Left renal cortex interstitium (tissue), 4 donors: ENCODE measurements around the gene FUT4. TPM values are rescaled to one million over a fixed set of nuclear protein-coding genes. Genes with fewer than 3 reads are reported as not detected.
"Not testable (repeated sequence)": the region's sequence is repeated elsewhere in the genome, so short reads cannot be mapped to it uniquely, and the experiment has no call there.

Source experiments
- DNase-seq, 4 donors: peaks; one replicate each; pipeline ENCODE4 v3.0.0-alpha.2; 2013; ENCODE audit warnings: low read depth in 4 of 4, low spot score in 2 of 4, missing footprints in 1 of 4
- polyA plus RNA-seq, 4 donors: library from polyadenylated mRNA; unstranded; fragments of 120-200 nt; gene quantifications; one replicate each; pipeline ENCODE4 v1.2.1, GENCODE V29; 2013; ENCODE audit not compliant: insufficient read length in 4 of 4

Gene FUT4, protein sequence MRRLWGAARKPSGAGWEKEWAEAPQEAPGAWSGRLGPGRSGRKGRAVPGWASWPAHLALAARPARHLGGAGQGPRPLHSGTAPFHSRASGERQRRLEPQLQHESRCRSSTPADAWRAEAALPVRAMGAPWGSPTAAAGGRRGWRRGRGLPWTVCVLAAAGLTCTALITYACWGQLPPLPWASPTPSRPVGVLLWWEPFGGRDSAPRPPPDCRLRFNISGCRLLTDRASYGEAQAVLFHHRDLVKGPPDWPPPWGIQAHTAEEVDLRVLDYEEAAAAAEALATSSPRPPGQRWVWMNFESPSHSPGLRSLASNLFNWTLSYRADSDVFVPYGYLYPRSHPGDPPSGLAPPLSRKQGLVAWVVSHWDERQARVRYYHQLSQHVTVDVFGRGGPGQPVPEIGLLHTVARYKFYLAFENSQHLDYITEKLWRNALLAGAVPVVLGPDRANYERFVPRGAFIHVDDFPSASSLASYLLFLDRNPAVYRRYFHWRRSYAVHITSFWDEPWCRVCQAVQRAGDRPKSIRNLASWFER
- 1 to 10 TPM; 5.5 to 6.0 (median 5.8) TPM for polyA plus RNA-seq

DNA sequence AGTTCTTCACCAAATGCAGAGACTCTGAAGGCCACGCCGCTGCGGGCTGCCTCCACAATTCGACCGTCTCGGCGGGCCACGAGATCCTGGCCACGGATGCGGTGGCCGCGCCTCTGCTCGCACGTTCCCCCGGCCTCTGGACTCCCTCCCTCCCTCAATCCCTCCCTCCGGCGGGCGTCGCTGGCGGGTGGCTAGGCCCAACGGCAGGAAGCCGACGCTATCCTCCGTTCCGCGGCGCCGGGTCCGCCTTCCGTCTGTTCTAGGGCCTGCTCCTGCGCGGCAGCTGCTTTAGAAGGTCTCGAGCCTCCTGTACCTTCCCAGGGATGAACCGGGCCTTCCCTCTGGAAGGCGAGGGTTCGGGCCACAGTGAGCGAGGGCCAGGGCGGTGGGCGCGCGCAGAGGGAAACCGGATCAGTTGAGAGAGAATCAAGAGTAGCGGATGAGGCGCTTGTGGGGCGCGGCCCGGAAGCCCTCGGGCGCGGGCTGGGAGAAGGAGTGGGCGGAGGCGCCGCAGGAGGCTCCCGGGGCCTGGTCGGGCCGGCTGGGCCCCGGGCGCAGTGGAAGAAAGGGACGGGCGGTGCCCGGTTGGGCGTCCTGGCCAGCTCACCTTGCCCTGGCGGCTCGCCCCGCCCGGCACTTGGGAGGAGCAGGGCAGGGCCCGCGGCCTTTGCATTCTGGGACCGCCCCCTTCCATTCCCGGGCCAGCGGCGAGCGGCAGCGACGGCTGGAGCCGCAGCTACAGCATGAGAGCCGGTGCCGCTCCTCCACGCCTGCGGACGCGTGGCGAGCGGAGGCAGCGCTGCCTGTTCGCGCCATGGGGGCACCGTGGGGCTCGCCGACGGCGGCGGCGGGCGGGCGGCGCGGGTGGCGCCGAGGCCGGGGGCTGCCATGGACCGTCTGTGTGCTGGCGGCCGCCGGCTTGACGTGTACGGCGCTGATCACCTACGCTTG, at the start of gene FUT4:
TSS of gene FUT4 (plus strand) at position 227 of the 951 bp plus-strand sequence. CDS start at position 440, 213 bp downstream.
- peak; percentile 64 to 79 (median 68) for DNase-seq

DNA sequence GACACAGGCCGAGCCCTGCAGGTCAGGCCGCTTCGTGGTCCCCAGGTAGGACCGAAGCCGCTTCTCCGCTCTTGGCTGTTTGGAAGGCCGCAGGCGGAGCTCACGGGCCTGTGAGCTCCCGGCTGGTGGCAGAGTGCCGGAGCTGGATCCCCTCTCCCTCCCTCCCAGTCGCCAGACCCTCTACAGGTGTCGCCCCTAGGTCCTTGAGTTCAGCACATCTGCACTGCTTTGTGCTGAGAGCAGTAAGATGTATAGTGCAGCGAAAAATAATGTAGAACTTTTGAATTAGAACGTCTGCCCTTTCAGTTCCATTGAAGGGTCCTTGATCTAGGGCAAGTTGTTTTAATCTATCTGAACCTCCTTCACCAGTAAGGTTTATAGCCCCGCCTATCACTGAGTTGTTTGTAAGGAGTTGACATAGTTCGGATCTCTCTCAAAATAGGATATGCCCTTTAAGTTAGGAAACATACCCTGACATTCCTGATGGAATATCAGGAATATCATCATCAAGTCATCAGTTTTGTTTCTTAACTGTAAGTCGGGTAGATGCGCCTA, 49.5 kb upstream of the FUT4 start:
- DNase-seq, result peak in 1 of 4 donors; percentile 7

DNA sequence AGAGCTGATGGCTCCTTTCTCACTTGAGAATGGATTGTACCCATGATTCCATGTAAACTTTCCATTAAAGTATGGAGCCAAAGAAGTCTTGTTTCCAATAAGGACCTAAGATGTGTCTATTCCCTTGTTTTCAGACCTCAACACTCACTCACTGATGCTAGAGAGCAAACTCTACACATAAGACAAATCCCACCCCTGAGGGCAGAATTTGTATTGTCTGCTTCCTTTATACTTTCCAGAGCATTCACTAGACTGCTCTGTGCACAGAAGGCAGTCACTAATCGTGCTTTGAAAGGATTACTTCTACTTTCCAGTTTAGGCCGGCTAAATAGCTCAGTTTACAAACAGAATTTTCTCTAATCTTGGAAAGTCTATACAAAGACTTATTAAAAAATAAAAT, 43.5 kb upstream of the FUT4 start:
- no peak for DNase-seq

DNA sequence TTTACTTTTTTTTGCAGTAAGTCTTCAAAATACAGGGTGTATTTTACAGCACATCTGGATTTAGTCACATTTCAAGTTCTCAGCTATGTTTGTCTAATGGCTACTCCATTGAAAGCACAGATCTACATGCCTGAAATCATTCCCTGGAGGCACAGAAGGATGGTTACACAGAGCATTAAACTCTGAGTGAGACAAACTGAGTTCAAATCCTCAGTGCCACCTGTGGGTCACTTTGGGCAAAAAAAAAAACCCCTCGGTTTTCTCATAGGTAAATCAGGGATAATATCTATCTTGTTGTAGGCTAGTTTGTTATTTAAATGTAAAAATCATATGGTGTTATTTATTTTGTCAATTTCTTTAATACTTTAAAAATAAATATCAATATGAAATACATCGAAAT, 42.2 kb upstream of the FUT4 start:
- no peak for DNase-seq

DNA sequence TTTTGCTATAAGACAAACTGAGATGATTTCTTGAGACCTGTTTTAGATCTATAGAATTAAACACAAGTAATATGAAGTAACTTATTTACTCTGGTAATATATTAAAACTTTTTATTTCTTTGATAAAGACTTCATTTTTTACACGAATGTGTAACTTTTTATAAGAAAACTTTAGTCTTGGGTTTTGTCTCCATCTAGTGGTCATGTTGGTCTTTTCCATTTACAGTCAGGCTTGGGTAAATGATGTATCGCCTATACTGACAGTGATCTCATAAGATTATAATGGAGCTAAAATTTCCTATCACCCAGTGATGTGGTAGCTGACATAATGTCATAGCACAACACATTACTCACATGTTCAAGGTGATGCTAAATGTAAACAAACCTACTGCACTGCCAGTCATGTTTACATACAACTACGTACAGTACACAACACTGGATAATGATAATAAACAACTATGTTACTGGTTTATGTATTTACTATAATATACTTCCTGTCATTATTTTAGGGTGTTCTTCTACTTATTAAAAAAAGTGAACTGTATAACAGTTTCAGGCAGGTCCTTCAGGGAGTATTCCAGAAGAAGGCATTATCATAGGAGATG, 38.9 kb upstream of the FUT4 start:
- DNase-seq, result no peak

DNA sequence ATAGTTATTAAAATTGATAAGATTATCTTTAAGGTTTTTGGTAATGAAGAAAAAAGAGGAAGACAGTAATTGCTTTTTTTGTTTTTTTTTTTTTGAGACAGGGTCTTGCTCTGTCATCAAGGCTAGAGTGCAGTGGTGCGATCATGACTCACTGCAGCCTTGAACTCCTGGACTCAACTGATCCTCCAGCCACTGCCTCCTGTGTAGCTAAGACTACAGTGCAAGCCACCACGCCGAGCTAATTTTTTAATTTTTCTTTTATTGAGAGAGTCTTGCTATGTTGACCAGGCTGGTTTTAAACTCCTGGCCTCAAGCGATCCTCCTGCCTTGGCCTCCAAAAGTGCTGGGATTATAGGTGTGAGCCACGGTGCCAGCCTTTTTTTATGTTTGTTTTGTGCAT, 37.2 kb upstream of the FUT4 start:
- DNase-seq, result not testable (repeated sequence)

DNA sequence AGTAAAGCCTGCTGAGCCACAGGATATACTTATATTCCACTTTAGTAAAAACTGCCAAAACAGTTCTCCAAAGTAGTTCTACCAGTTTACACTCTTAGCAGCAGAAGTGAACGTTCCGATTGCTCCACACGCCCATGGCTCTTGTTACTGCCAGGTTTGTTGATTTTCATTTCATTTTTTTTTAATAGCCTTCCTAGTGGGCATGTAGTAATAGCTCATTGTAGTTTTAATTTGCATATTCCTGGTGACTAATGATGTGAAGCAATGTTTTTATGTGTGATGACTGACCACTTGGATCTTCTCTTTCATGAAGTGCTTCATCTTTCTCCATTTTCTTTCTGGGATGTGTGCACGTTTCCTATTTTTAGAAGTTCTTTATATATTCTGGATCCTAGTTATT, 36.2 kb upstream of the FUT4 start:
- DNase-seq, result no peak

DNA sequence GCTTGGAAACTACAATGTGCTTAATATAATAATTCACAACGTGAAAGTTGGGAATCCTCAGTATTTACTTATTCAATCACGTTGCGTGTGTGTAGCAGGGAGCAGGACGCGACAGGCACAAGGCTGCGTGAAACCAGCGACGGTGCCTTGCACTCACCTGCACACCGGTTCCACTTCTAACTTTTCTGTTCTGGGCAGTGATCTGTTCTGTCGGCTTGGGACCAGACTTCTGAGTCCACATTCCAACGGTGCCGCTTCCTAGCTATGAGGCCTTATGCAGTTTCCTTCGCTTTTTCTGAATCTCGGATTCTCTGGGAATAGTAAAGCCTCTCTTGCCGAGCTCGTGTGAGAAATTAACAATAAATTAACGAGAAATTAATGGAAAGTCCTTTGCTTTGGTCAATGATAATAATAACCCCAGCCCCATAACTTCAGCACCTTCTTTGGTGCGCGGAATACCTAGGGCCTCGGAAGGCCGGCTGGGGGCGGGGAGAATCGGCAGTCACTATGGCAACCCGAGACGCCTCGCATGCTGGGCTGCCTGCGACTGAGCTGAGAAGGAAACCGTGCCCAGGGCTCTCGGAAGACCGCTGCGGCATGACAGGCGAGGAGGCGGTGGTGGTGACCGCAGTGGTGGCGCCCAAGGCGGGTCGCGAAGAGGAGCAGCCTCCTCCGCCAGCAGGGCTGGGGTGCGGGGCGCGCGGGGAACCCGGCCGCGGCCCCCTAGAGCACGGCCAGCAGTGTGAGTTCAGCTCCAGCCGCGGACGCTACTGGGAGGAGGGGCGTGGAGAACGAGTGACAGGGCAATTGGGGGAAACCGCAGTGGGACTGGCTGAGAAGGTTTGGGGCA, 31.6 kb upstream of the FUT4 start, which contains the start of gene C11orf97:
TSS of gene C11orf97 (plus strand) at position 530 of the 850 bp plus-strand sequence. CDS start at position 598, 68 bp downstream.
- peak in 1 of 4 donors; percentile 46 for DNase-seq

DNA sequence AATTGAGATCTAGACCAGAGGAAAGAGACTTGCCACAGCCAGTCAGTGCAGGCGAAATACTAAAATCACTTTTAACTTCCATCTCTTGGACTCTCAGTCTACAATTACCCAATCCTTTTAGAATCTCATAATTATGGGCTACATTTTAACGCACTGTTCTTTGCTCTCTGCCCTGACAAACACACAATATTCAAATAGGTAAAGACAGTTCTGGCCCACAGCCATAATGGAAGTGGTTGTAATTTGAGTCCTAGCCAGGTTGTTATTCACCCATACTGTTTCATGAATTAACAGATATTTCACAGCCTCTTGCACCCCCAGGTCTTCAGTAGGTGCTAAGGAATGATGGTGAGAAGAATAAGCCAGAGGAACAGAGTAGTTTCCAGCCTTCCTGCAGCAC, 30.6 kb upstream of the FUT4 start:
- no peak for DNase-seq

DNA sequence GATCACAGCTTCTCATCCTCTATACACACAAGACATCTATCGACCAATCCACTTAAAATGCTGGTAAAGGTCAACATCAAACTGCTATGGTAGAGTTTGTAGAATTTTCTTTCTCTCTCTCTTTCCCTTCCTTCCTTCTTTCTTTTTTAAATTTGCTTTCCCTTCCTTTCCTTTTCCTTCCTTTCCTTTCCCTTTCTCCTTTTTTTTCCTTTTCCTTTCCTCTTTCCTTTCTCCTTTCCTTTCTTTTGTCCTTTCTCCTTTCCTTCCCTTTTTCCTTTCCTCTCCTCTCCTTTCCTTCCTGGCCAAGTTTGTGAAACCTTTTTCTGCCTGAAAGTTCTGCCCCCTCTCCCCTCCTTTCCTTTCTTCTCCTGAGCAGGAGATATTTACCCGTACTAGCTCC, 28.3 kb upstream of the FUT4 start:
- DNase-seq, result no peak

DNA sequence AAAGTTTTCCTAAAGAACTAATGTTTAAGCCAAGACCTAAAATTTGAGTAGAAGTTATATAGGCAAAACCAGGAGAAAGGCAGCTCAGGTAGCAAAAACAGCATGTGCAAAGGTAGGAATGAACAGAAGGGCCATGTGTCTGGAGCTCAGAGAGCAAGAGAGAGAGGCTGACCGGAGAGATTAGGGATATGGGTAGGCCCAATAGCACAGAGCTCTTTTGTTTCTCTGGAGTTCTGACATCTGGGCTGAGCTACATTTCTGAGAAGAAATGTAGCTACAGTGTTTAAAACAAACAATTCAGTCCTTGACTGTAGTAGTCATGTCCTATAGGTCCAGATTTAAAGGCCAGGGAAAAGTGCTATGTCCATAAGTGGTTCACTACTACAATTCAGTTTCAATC, 27.0 kb upstream of the FUT4 start:
- no peak for DNase-seq

DNA sequence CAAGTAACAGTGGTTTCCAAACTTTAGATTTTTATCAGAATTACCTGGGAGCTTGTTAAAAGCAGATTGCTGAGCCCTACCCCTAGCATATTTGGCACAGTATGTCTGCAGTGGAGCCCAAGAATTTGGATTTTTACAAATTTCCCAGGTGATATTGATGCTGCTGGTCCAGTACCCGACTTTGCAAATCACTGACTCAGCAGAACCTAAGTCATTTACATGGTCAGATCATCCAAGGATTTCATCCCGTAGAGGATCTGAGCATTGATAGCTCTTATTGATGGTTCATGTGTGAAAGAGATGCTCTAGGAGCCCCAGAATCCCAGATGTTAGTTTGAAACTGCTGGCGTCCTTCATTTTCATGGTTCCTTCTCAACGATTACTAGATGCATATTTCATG, 25.4 kb upstream of the FUT4 start:
- no peak for DNase-seq

DNA sequence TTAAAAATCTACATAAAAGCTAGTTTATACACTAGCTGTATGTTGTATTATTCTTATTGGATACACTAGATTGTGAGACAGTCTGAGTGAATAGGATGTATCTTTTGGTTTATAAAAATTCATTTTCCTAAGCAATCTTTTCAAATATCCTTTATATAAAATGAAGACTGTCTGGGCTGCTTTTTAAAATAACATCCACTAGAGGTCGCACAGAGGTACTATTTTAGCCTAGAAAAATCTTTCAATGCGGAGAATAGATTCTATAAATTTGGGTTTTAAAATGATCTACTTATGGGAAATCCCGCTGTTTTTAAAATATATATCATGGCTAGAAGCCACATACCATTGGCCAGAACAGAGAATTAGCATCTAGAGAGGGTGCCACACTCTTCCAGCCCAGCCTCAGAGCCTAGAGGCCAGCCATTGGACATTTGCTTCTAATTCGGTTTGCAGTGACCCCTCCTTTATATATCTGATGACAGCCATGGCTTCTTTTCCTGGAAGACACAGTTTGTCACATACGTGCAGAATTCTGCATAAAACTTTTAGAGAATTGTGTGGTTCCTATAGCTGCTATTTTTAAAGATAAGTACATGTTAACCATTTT, 24.1 kb upstream of the FUT4 start:
- DNase-seq, result no peak

DNA sequence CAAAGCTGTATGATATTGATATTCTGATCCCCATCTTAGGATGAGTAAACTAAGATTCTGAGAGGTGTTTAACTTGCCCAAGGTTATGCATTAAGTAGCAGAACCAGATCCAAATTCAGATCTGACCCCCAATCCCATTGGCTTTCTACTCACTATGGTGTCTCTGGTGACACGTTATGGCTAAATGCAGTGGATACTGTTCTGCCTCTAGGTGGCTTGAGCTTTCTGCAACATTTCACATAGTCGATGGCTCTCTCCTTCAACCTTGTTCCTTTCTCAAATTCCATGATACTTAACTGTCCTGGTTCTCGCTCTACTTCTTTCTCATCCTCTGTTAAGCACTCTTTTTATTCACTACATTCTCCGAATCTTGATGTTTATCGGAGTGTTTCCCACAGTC, 22.0 kb upstream of the FUT4 start:
- DNase-seq, result no peak

DNA sequence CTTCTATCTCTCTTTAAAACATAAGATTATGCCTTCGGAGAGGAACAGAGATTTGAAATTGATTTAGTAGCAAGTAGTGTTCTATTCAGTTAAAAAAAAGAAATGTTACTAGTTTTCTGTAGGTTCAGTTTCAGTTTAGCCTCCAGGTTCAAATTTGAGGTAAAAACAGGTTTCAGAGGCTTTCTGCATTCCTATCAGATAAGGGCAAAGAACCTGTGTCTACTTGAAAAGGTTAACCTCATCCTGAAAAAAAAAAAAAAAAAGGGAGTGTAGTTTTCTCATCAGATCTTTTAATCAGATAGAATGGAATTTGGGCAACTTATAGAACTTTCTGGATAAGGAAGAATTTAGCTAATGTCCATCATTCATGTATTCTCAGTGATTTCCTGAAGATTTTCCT, 19.4 kb upstream of the FUT4 start:
- DNase-seq, result no peak

DNA sequence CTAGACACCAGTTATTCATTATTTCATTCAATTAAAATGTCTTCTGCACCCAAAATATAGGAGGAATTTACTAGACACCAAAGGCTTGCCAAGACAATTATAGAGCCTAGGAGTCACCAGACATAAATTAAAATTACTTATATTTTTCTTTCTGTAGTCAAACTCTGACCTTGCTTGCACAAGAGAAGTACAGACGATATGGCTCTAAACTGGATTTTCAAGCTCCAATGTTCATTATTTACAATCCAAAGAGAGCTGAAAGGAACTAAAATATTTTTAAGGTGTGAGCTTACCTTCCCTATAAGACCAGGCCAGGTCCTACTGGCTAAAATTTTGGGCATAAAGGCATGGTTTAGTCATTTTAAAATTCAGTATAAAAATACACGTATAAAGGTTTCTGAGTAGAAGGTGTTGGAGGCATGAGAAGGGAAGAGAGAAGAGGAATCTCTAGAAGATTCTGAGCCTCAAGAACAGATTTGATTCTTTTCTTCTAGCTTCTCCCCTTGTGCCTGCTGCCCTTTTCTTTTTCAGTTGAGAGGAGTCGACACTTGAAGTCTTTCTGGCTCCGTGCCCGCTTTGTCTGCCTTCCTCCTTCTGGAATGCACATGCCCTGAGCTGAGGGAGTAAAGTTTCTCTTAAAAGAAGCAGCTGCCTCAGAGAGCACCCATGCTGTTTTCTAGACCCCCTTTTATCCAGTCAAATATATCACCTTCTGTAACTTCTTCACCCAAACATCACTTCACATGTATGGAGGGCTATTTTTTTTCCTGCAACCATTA, 18.0 kb upstream of the FUT4 start:
- peak in 1 of 4 donors; percentile 66 for DNase-seq

DNA sequence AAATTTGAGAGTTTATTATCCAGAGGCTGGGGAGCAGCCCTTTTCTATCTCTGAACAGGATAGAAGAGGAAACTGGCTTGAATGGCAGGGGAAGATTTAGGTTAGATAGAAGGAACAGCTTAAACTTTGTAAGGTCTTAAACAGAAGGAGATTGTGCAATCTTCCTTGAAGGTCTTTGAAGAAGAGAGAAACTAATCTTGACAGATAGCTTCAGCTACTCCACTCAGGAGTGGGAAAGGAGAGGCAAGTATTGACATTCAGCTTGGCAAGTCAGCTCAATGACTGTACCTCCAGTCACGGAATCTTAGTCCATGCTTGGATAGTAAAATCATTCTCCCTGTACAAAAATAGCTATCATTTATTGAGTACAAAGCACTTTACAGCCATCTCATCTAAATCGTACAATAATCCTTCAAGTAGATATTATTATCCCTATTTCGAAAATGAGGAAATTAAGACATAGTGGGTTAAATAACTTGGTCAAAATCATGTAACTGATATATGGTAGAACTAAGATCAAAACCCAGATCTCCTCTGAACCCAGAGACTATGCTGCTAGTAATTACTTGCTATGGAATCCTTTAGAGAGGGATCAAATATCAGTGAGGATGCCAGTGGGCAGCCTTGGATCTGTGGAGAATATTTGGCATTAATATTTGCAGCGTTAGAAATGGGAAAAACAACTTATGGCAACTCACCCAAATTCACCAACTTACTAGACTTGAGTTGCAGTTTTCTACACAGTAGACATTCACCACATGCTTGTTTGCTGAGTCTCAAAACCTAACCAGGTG, 16.9 kb upstream of the FUT4 start:
- DNase-seq, result no peak
